Measurements from ENCODE around the gene FBXW5. TPM values are rescaled to one million over a fixed set of nuclear protein-coding genes. Genes with fewer than 3 reads are reported as not detected.

FBXW5 gene
- total and polyA plus RNA-seq, 9 of the 15 experiments (the other 6 are each of a cell fraction or from before 2014, with no cell fraction given): 0.21 to 128 (median 37.0) TPM

- Histone ChIP-seq H3K79me2 (ENCODE audit: control insufficient read depth, insufficient read depth, low read length) (no peaks in the 10 kb centered on the region), H3K36me3 (ENCODE audit: control insufficient read depth, insufficient read depth, low read length) (no peaks in the 10 kb centered on the region), H4K20me1 (replicated peaks; ENCODE audit: control insufficient read depth, insufficient read depth, low read length) (0 out of 2 replicates have a peak, but pooled peaks cover 4% of the 10 kb centered on the region), H3K27me3 (ENCODE audit: control insufficient read depth in 2 of 2, insufficient read depth in 2 of 2, low read length in 2 of 2) (peaks cover 2 to 7% of the 10 kb centered on the region in 2 experiments; a peak in 3 of 5 replicates), H3K9me1 (ENCODE audit: control insufficient read depth, insufficient read depth, low read length) (no peaks in the 10 kb centered on the region), H3K4me3 (no peak overlapping the region), H3K9ac (ENCODE audit: insufficient read depth in 1 of 2, low read depth in 2 of 2, low read length in 2 of 2) (peak overlapping the region in 1 of 2 experiments; percentile 76; a peak in 2 of 4 replicates), H3K27ac (ENCODE audit: extremely low read depth, low read depth, low read length) (no peak overlapping the region), H3K4me1 (replicated peaks in 1 of 2; ENCODE audit: control insufficient read depth in 2 of 2, insufficient read depth in 2 of 2, low read length in 2 of 2) (peaks cover 11 to 72% of the 10 kb centered on the region in 2 experiments; a peak in 4 of 5 replicates), H3K9me3 (replicated peaks; ENCODE audit: control insufficient read depth, insufficient read depth, low read depth, low read length) (no peaks in the 10 kb centered on the region), H2AFZ (ENCODE audit: low read depth, low read length) (no peak overlapping the region), H3K4me2 (ENCODE audit: insufficient read depth, low read length) (no peak overlapping the region)
- TF ChIP-seq TSC22D4 (tag; IDR thresholded peaks at IDR 0.05): no peak
- BruUV-seq (replicated peaks): no TSS peak
- DNase-seq (ENCODE audit: extremely low read depth in 1 of 4, low spot score in 3 of 4) (no peak), ATAC-seq (no peak), FAIRE-seq (no peak)
- in situ Hi-C loops (cut with MboI): no loop called here
- CTCF ChIA-PET (ENCODE audit: low intra/inter-chr PET ratio): no interaction called here
- POLR2A ChIA-PET: interaction anchor here (0.6 to 0.8 kb wide), 2 partner anchors 11 to 24 kb away, joined by 3 to 7 read pairs; no protein-coding TSS in a partner anchor
- WGBS (ENCODE audit: insufficient coverage, low coverage, missing lambda C conversion rate): 52% methylated on average over 27 of the region's 28 CpGs
- intact Hi-C loops (cut with micrococcal nuclease): no loop called here
Observed at GRCh38 chr9:136958898-136959850, 14.6 kb upstream of the FBXW5 start.

DNA sequence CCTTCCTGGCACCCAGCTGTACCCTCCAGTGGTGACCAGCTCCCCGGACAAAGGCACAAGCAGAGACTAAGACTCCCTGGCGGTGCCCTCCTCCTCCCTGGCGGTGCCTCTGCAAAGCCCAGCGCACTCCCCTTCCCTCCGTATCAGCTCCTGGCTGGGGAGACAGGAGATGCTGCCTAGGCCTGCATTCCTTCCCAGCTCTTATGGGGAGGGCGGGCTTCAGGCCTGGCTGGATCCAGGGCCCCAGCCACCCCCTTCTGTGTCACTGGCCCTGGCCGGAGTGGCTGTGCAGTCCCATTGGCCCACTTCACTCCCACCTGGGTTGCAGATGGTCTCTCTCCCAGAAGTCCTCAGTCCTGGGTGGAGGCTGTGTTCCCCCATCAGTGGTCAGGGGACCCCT lies 13.9 kb upstream of the FBXW5 start:
- WGBS (ENCODE audit: insufficient coverage, low coverage, missing lambda C conversion rate): 32% methylated on average over 7 of the region's 7 CpGs
- ChIA-PET POLR2A (interaction anchor here (0.6 to 0.7 kb wide), 2 partner anchors 23 to 100 kb away, joined by 3 to 6 read pairs; no protein-coding TSS in a partner anchor), CTCF (ENCODE audit: low intra/inter-chr PET ratio) (no interaction called here)
- DNase-seq (ENCODE audit: extremely low read depth in 1 of 4, low spot score in 3 of 4) (no peak), FAIRE-seq (no peak), ATAC-seq (no peak)
- intact Hi-C loops (cut with micrococcal nuclease) (no loop called here), in situ Hi-C loops (cut with MboI) (no loop called here)
- Histone ChIP-seq H3K36me3 (ENCODE audit: control insufficient read depth, insufficient read depth, low read length) (no peaks in the 10 kb centered on the region), H2AFZ (ENCODE audit: low read depth, low read length) (no peak overlapping the region), H3K27ac (ENCODE audit: extremely low read depth, low read depth, low read length) (no peak overlapping the region), H3K4me3 (no peak overlapping the region), H3K9ac (ENCODE audit: insufficient read depth in 1 of 2, low read depth in 2 of 2, low read length in 2 of 2) (peak overlapping the region in 1 of 2 experiments; percentile 76; a peak in 2 of 4 replicates), H3K9me3 (replicated peaks; ENCODE audit: control insufficient read depth, insufficient read depth, low read depth, low read length) (no peaks in the 10 kb centered on the region), H4K20me1 (replicated peaks; ENCODE audit: control insufficient read depth, insufficient read depth, low read length) (0 out of 2 replicates have a peak, but pooled peaks cover 4% of the 10 kb centered on the region), H3K4me2 (ENCODE audit: insufficient read depth, low read length) (no peak overlapping the region), H3K4me1 (replicated peaks in 1 of 2; ENCODE audit: control insufficient read depth in 2 of 2, insufficient read depth in 2 of 2, low read length in 2 of 2) (peaks cover 7 to 72% of the 10 kb centered on the region in 2 experiments; a peak in 3 of 5 replicates), H3K9me1 (ENCODE audit: control insufficient read depth, insufficient read depth, low read length) (no peaks in the 10 kb centered on the region), H3K79me2 (ENCODE audit: control insufficient read depth, insufficient read depth, low read length) (no peaks in the 10 kb centered on the region), H3K27me3 (ENCODE audit: control insufficient read depth in 2 of 2, insufficient read depth in 2 of 2, low read length in 2 of 2) (peaks cover 2 to 7% of the 10 kb centered on the region in 2 experiments; a peak in 3 of 5 replicates)
- TF ChIP-seq YBX1 (IDR thresholded peaks at IDR 0.05): no peak
- no peak for TF ChIP-seq E2F5 (CRISPR knock-in tag; IDR thresholded peaks at IDR 0.05)
- no peak for TF ChIP-seq ILK (tag; IDR thresholded peaks at IDR 0.05; ENCODE audit: borderline replicate concordance, low read depth)
- TF ChIP-seq EHMT2 (IDR thresholded peaks at IDR 0.05): no peak
- TF ChIP-seq PTBP1 (IDR thresholded peaks at IDR 0.05; ENCODE audit: low read depth, low read length): no peak
- TF ChIP-seq DNMT1 (IDR thresholded peaks at IDR 0.05): no peak
- no TSS peak for BruUV-seq (replicated peaks)

All from K562 (cell line).